ENCODE data around the gene NANS.
"Not testable (repeated sequence)": the region's sequence is repeated elsewhere in the genome, so short reads cannot be mapped to it uniquely, and the experiment has no call there.

NANS gene

GRCh38 chr9:98080326-98080725 lies 23.8 kb downstream of the NANS start:
- no peak for DNase-seq

GRCh38 chr9:98080780-98081179 lies 24.2 kb downstream of the NANS start:
- DNase-seq: no peak

DNA sequence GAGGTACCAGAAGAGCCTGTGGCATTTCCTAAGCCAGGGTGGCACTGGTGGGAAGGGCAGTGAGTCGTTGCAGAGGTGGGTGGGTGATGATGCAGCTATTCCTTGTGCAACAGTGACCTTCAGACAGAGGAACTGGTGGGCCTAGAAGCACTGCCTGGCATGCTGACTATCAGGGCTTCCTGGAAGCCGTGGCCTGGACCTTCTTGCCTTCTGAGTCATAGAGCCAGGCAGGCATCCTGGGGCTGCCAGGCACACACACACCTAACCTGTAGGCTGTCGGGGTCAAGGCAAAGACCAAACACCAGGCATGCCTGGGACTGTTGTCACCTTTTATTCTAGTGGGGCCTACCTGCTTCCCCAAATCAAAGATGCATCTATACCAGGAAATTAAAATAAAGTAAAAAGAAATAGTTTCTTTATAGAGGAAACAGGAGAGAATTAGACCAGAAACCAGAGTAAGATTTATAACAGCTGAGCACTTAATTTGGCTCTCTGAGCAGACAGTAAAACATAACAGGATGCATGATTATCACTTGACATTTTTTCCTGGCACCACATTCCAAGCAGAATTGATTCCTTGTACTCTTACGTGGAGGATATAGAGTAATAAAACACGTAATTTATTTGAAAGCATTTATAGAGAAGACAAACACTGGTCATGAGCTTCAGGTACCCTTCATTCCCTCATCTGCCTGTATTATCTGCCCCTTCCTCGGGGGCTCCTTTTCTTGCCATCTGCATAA lies 25.1 kb downstream of the NANS start:
- no peak for DNase-seq

GRCh38 chr9:98083061-98083501 lies 26.5 kb downstream of the NANS start:
- DNase-seq: no peak

GRCh38 chr9:98083566-98084183 lies 27.1 kb downstream of the NANS start:
- DNase-seq: no peak

DNA sequence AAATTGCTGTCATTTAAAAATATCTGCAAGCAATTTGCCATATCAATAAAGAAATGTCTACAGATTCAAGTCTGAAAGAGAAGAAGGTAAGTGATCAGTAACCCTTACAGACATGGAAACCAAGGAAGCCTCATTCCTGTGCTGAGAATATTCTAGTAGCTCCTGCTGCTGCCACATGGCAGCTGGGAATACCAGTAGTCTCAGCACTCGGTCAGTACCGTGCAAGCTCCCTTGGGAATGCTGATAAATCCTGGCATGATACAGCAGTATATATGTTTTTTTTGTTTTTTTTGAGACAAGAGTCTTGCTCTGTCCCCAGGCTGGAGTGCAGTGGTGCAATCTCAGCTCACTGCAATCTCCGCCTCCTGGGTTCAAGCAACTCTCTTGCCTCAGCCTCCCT lies 27.9 kb downstream of the NANS start:
- DNase-seq: no peak

- DNase-seq: no peak
Observed at GRCh38 chr9:98085058-98085457, 28.5 kb downstream of the NANS start.

- no peak for DNase-seq
Observed at GRCh38 chr9:98085944-98086343, 29.4 kb downstream of the NANS start.

- DNase-seq: no peak
Observed at GRCh38 chr9:98086461-98086860, 29.9 kb downstream of the NANS start.

DNA sequence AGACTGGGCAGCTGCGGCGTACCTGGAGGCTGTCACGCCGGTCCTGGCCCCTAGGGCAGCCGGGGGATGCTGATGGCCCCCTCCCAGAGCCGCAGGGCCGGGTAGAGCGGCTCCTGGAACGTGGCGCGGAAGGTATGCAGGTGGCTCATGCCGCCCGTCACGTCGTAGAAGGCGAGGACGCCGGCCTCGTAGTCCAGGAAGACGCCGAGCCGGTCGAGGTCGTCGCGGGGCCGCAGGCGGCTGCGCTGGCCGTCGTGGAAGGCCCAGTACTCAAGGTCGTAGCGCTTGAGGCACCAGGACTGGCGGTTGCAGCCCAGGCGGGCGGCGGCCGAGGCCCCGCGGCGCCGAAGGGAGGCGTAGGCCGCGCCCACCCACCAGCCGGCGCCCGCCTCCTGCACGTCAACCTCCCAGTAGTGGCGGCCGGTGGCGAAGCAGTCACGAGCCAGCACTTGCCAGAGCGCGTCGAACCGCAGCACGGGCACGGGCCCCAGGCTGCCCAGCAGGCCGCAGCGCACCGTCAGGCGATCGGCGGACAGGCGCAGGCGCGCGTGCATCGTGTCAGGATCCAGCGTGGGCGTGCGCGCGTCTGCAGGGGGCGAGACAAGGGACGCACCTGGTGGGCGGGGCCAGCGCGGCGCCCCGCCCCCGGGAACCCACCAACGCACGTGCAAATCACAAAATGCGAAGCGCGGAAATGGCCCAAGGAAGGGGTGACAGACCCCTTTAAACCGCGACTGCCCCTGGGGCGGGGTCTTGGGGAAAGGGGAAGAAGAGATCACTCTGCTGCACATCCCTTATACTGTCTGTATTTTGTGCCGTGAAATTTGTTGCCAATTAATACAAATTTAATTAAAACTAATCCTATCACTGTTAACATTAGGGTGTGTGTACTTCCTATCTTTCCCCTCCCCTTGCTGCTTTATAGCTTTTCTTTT lies 31.2 kb downstream of the NANS start:
- DNase-seq: no peak

DNA sequence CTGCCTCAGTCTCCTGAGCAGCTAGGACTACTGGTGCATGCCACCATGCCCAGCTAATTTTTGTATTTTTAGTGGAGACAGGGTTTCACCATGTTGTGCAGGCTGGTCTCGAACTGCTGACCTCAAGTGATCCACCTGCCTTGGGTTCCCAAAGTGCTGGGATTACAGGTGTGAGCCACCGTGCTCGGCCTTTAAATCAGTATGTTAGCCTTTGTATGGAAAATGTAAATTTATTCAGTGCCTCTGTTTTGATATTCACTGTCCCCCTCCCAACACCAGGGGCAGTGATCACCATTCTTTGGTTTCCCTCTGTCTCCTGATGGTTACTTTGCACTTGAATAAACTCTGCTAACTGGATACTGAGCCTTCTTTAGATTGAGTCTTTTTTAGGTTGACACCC lies 34.1 kb downstream of the NANS start:
- not testable (repeated sequence) for DNase-seq

- DNase-seq: no peak
Observed at GRCh38 chr9:98091735-98092612, 35.4 kb downstream of the NANS start.

- DNase-seq: no peak
Observed at GRCh38 chr9:98092613-98092931, 36.0 kb downstream of the NANS start.

- DNase-seq: no peak
Observed at GRCh38 chr9:98094316-98094715, 37.8 kb downstream of the NANS start.

DNA sequence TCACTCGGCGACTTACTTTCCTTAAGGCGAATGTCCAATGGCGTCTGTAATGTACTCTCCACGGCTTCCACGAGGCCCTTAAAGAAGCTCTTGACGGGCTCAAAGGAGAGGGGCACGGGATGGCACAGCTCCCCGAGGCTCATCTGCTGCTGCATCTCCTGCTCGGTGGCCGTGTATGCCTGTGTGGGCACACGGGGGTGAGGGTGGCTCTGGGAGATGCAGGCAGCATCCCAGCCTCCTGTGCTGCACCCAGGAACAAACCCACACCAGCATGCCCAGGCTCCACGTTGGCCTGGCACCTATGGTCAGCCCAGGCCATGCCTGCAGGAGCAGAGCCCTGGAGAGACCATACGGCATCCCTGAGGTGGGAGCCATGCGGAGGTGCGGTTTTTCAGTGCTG lies 38.3 kb downstream of the NANS start:
- DNase-seq: no peak

DNA sequence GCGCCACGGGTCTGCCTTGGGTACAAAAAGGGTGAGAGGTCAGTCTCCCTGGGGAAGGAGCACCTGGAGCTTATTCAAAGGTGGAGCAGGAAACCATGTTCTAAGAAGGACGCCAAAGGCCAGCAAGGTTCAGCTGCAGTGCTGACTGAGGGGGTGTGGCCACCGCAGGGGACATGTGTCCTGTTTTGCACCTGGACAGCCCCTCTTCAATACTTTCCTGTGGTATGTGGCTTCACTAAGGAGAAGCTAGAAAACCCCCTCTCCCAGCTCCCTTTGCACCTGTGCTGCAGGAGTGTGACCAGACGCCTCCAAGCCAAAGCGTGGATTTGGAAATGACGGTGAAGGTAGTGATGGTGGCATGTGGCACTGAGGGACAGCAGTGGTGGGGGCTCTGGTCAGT lies 38.9 kb downstream of the NANS start:
- no peak for DNase-seq

DNA sequence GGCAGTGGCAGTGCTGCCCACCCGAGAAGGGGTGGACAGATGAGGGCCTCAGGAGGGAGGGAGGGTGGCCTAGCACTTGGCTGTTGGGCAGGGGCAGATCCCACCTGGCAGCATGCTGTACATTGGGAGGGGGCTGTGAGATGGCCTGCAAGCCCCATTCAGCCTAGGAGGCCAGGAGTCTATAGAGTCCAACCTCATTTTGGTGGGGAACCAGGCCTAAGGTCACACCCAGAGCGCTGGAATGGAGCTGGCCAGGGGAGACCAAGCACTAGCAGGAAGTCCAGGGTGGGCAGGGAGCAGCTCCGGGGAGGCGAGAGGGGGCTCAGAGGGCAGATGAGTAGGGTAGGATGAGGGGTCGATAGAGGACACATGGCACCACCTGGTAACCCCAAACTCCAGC lies 39.6 kb downstream of the NANS start:
- DNase-seq: no peak

DNA sequence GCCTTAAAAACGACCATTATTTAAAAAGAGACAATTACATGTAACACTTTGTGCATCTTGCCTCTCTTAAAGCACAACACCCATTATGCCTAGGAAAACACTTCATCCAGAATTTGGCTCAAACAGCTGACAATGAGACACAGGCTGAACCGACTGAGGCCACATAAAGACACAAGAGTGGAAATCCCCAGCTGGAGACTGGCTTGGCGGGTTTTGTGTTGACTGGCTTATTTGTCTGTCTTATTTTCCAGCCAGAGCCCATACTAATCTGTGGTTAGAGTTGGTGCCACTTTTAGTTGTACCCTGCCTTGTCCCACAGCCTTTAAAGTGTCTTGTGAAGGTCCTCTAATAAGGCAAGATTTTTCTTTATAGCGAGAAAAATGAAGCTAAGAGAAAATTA lies 41.3 kb downstream of the NANS start:
- no peak for DNase-seq

DNA sequence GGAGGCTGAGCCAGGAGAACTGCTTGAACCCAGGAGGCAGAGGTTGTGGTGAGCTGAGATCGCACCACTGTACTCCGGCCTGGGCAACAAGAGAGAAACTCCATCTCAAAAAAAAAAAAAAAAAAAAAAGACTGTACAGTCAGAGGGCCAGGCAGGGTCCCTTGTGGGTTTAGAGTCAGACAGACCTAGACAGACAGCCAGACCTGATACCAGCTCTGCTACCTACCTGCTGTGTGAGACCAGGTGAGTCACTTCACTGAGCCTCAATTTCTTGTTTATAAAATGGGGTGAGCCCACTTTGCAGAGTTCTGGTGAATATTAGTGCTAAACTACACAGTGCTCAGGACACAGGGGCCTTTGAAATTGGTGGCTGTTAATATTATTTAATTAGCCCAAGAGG lies 42.8 kb downstream of the NANS start:
- no peak for DNase-seq

GRCh38 chr9:98099898-98100297 lies 43.4 kb downstream of the NANS start:
- no peak for DNase-seq

DNA sequence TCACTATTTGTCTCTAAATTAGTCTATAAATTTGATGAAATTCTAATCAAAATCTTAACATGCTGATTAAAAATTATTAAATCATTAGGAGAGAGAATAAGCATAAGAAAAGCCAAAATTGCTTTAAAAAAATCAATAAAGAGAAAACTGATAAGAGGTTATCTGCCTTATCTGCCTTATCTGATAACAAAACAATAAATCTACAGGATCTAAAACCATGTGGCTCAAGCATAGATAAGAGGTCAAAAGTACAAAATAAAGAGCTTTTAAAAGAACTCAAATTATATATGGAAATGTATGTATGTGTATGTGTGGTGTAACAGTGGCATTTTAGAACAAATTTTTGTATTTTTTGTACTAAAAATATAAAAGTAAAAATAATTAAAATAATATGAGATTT lies 43.9 kb downstream of the NANS start:
- DNase-seq: no peak

DNA sequence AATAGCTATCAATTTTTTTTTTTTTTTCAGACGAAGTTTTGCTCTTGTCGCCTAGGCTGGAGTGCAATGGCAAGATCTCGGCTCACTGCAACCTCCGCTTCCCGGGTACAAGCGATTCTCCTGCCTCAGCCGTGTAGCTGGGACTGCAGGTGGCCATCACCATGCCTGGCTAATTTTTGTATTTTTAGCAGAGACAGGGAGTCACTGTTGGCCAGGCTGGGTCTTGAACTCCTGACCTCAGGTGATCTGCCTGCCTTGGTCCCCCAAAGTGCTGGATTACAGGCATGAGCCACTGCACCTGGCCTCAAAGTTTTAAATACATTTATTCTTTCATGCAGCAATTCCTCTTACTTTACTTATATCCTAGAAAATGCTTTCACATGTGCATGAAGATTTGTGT lies 44.9 kb downstream of the NANS start:
- no peak for DNase-seq

- DNase-seq: no peak
Observed at GRCh38 chr9:98101868-98102273, 45.3 kb downstream of the NANS start.
